Mesenchymal stem cell (in vitro differentiated cells and primary cell): ENCODE results near the gene C20orf204.

ENCODE experiments used
- DNase-seq: peaks from one replicate; pipeline ENCODE4 v3.0.0-alpha.2; 2013
- H2AFZ ChIP-seq: one replicate; pipeline ENCODE4 v1.6.1; 2013; ENCODE audit warnings: low read depth, mild to moderate bottlenecking, control low read depth, inconsistent platforms, low read length, moderate library complexity
- H2AK5ac ChIP-seq: 2 replicates; pipeline ENCODE4 v1.6.1; 2013; ENCODE audit warnings: low read length, moderate library complexity, mild to moderate bottlenecking, inconsistent platforms; ENCODE audit not compliant: severe bottlenecking
- H2BK120ac ChIP-seq: one replicate; pipeline ENCODE4 v1.6.1; 2013; ENCODE audit warnings: low read depth, mild to moderate bottlenecking, inconsistent platforms, low read length, moderate library complexity
- H2BK12ac ChIP-seq, 2 experiments: one replicate each; pipeline ENCODE4 v1.6.1; 2013; ENCODE audit warnings: inconsistent platforms in 2 of 2, low read length in 2 of 2, mild to moderate bottlenecking in 2 of 2, moderate library complexity in 2 of 2, control low read depth in 1 of 2
- H2BK15ac ChIP-seq: one replicate; pipeline ENCODE4 v1.6.1; 2013; ENCODE audit warnings: mild to moderate bottlenecking, low read depth, inconsistent platforms; ENCODE audit not compliant: poor library complexity, severe bottlenecking
- H2BK5ac ChIP-seq: 2 replicates; pipeline ENCODE4 v1.6.1; 2013; ENCODE audit warnings: low read depth, mild to moderate bottlenecking, low read length, control low read depth, inconsistent platforms; ENCODE audit not compliant: poor library complexity, severe bottlenecking
- H3K14ac ChIP-seq, 2 experiments: one replicate each; pipeline ENCODE4 v1.6.1; 2013; ENCODE audit warnings: inconsistent platforms in 2 of 2, low read length in 2 of 2, control low read depth in 1 of 2, mild to moderate bottlenecking in 1 of 2, moderate library complexity in 1 of 2
- H3K18ac ChIP-seq, 2 experiments: one replicate each; pipeline ENCODE4 v1.6.1; 2013; ENCODE audit warnings: inconsistent platforms in 2 of 2, low read length in 2 of 2, control low read depth in 1 of 2, low read depth in 1 of 2, mild to moderate bottlenecking in 1 of 2
- H3K23ac ChIP-seq, 2 experiments: one replicate each; pipeline ENCODE4 v1.6.1; 2013; ENCODE audit warnings: inconsistent platforms in 2 of 2, low read length in 2 of 2, mild to moderate bottlenecking in 2 of 2, moderate library complexity in 2 of 2, control low read depth in 1 of 2
- H3K27ac ChIP-seq: 2 replicates; pipeline ENCODE4 v1.5.1; 2013; ENCODE audit warnings: mild to moderate bottlenecking, moderate library complexity, low read length, control low read depth, inconsistent platforms; ENCODE audit not compliant: poor library complexity, severe bottlenecking
- H3K27me3 ChIP-seq, 2 experiments: 2 replicates each; pipeline versions ENCODE4 v1.6.1 to v1.7.0; 2013; ENCODE audit warnings: low read length in 2 of 2, mild to moderate bottlenecking in 2 of 2, moderate library complexity in 2 of 2, control low read depth in 1 of 2, inconsistent platforms in 1 of 2; ENCODE audit not compliant: control insufficient read depth in 1 of 2, insufficient read depth in 1 of 2
- H3K36me3 ChIP-seq, 2 experiments: 2 replicates each; pipeline versions ENCODE4 v1.6.1 to v1.7.0; 2013; ENCODE audit warnings: low read length in 2 of 2, control low read depth in 1 of 2, inconsistent platforms in 1 of 2, low read depth in 1 of 2, mild to moderate bottlenecking in 1 of 2; ENCODE audit not compliant: insufficient read depth in 2 of 2, control insufficient read depth in 1 of 2
- H3K4ac ChIP-seq, 2 experiments: one replicate each; pipeline ENCODE4 v1.6.1; 2013; ENCODE audit warnings: inconsistent platforms in 2 of 2, low read length in 2 of 2, mild to moderate bottlenecking in 2 of 2, moderate library complexity in 2 of 2, control low read depth in 1 of 2, low read depth in 1 of 2
- H3K4me1 ChIP-seq: 2 replicates; pipeline ENCODE4 v1.6.1; 2013; ENCODE audit warnings: low read depth, low read length, control low read depth; ENCODE audit not compliant: control insufficient read depth, insufficient read depth
- H3K4me2 ChIP-seq: 2 replicates; pipeline ENCODE4 v1.6.1; 2013; ENCODE audit warnings: low read length, mild to moderate bottlenecking, inconsistent platforms; ENCODE audit not compliant: poor library complexity, severe bottlenecking
- H3K4me3 ChIP-seq, 2 experiments: 2 replicates each; pipeline versions ENCODE4 v1.5.1 to v1.7.0; 2013; ENCODE audit warnings: low read length in 2 of 2, mild to moderate bottlenecking in 2 of 2, control low read depth in 1 of 2, low read depth in 1 of 2; ENCODE audit not compliant: insufficient read depth in 1 of 2
- H3K79me1 ChIP-seq: replicated peaks from 2 replicates; pipeline ENCODE4 v1.6.1; 2013; ENCODE audit warnings: mild to moderate bottlenecking, control low read depth, low read length, inconsistent platforms; ENCODE audit not compliant: poor library complexity, severe bottlenecking
- H3K9ac ChIP-seq: 2 replicates; pipeline ENCODE4 v1.7.0; 2013; ENCODE audit warnings: mild to moderate bottlenecking, low read length, moderate library complexity
- H3K9me3 ChIP-seq: 2 replicates; pipeline ENCODE4 v1.7.0; 2013; ENCODE audit warnings: mild to moderate bottlenecking, low read length; ENCODE audit not compliant: control insufficient read depth
- H4K8ac ChIP-seq: one replicate; pipeline ENCODE4 v1.6.1; 2013; ENCODE audit warnings: inconsistent platforms, mild to moderate bottlenecking, low read length, moderate library complexity
- H4K91ac ChIP-seq: one replicate; pipeline ENCODE4 v1.6.1; 2013; ENCODE audit warnings: mild to moderate bottlenecking, low read length, inconsistent platforms
- WGBS: methylation state at CpG from one replicate; pipeline ENCODE4 v1.1.7; 2013; ENCODE audit warnings: mixed read lengths; 5-methylcytosine and 5-hydroxymethylcytosine counted together

The C20orf204 gene

DNA sequence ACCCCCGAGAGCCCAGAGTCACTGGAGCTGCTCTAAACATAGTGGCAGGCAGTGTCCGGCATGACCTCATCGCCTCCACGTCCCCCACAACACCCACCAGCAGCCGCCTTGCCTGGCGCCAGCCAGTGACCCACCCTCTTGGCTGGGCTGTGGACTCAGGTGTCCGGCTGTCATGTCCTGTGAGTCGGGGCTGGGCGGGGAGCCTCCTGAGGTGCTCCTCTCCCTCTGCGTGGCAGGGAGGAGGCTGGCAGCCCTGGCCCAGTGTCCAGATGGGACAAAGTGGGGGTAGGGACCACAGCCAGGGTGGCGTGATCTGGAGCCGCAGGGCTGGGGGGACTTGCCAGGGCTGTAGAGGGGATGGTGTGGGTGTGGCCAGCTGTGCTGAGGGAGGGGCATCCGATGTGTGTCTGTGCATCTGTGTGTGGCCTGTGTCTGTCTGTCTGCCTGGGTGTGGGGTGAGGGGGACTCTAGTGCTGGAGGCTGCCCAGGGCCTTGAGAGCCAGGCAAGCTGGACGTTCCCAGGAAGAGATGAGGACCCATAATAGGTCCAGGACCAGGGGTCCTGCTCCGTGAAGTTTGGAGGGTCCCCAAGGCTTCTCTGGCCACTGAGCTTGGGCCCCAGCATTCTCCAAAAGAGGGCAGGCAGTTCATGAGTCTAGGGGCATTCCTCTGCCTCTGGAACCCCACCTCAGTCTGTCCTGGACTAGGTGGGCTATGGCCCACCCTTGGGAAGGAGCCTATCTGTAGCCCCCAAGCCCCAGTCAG is 15.8 kb downstream of the C20orf204 start:
- H2BK15ac ChIP-seq: peak overlapping the region; percentile 33
- H3K9me3 ChIP-seq: no peaks in the 10 kb centered on the region
- peaks cover 46% of the 10 kb centered on the region for H3K4me1 ChIP-seq
- WGBS: 87% methylated on average over 15 of the region's 15 CpGs
- no peak overlapping the region for H3K4ac ChIP-seq
- no peak overlapping the region for H2BK120ac ChIP-seq
- no peak overlapping the region for H2BK5ac ChIP-seq
- H3K4me3 ChIP-seq: no peak overlapping the region
- peaks cover 43 to 78% of the 10 kb centered on the region in 2 experiments for H3K27me3 ChIP-seq
- no peak overlapping the region for H3K27ac ChIP-seq
- H4K8ac ChIP-seq: peak overlapping the region; percentile 40
- no peaks in the 10 kb centered on the region for H3K36me3 ChIP-seq
- no peak overlapping the region for H3K23ac ChIP-seq
- no peak overlapping the region for H2AFZ ChIP-seq
- H2AK5ac ChIP-seq: no peak overlapping the region
- H2BK12ac ChIP-seq: peak overlapping the region in 1 of 2 experiments; percentile 60
- H3K14ac ChIP-seq: no peak overlapping the region
- peak overlapping the region; percentile 61 for H4K91ac ChIP-seq
- no peaks in the 10 kb centered on the region for H3K79me1 ChIP-seq
- no peak overlapping the region for H3K18ac ChIP-seq
- DNase-seq: no peak
- H3K4me2 ChIP-seq: no peak overlapping the region
- no peak overlapping the region for H3K9ac ChIP-seq

DNA sequence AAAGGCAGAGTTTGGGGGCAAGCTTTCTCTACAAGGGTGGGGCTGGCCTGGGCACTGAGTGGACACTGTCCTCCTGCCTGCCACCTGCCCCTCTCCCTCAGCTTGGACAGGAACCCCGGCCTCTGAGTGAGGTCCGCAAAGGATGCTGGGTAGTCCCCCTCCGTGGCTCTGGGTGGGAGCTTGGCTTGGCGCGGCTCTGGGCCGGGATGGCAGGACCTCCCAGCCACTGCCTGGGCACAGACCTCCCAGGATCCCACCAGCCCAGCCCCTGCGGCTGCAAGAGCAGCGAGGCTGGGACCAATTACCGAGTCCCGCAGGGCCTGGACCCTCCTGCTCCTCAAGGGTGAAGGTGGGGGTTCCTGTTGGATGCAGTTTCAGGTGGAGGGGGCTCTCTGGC is 16.3 kb downstream of the C20orf204 start:
- H3K23ac ChIP-seq: no peak overlapping the region
- WGBS: 85% methylated on average over 7 of the region's 10 CpGs
- no peaks in the 10 kb centered on the region for H3K9me3 ChIP-seq
- H3K4ac ChIP-seq: no peak overlapping the region
- no peak overlapping the region for H3K14ac ChIP-seq
- no peak overlapping the region for H3K27ac ChIP-seq
- no peak overlapping the region for H3K4me3 ChIP-seq
- H3K9ac ChIP-seq: no peak overlapping the region
- no peak overlapping the region for H4K8ac ChIP-seq
- peaks cover 52% of the 10 kb centered on the region for H3K4me1 ChIP-seq
- no peak overlapping the region for H2BK120ac ChIP-seq
- no peaks in the 10 kb centered on the region for H3K79me1 ChIP-seq
- H3K36me3 ChIP-seq: no peaks in the 10 kb centered on the region
- no peak overlapping the region for H3K18ac ChIP-seq
- no peak for DNase-seq
- H2BK12ac ChIP-seq: peak overlapping the region in 1 of 2 experiments; percentile 43
- H3K4me2 ChIP-seq: no peak overlapping the region
- peak overlapping the region; percentile 82 for H2BK15ac ChIP-seq
- no peak overlapping the region for H2AK5ac ChIP-seq
- no peak overlapping the region for H2BK5ac ChIP-seq
- peaks cover 37 to 78% of the 10 kb centered on the region in 2 experiments for H3K27me3 ChIP-seq
- H2AFZ ChIP-seq: no peak overlapping the region
- H4K91ac ChIP-seq: peak overlapping the region; percentile 28

DNA sequence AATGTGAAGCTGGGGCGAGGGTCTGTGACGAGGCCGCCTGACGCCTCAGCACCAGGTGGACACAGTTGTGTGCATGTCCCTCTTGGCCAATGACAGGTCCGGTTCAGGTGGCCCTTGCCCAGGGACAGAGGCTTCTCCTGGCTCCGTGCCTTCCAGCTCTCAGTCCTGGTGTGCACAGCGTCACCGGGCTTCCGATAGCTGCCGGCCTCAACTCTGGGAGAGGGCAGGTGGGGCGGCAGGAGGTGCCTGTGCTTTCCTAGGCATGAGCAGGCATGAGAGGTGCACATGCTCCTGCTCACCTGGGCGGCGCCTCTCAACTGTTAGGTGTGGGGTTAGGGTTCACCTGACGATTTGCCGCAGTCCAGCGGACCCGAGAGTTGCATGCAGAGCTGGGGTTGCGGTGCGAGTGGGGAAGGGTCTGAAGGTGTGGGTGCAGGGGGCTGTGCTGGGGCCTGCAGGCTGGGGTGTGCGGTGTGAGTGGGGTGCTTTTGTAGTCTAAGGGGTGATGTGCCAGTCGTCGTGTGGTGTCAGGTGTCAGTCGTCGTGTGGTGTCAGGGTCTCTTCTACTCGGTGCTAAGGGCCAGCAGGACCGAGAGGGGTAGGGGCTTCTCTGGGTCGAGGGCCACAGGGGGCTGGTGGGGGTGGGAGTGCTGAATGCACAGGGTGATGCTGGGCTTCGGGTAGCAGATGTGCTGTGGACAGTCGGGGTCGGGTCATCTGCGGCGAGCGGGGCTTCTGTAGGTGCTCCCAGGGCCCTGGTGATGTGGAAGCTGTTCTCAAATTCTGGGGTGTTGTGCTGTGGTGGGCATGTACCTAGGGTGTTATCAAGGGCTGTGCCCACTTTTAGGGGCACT is 17.2 kb downstream of the C20orf204 start:
- Histone ChIP-seq H3K9ac (no peak overlapping the region), H2BK12ac (peak overlapping the region; percentile 38 to 92), H3K9me3 (no peaks in the 10 kb centered on the region), H3K27ac (no peak overlapping the region), H3K4ac (peak overlapping the region; percentile 47 to 57), H2BK5ac (no peak overlapping the region), H3K23ac (no peak overlapping the region), H2AFZ (peak overlapping the region; percentile 57), H2BK15ac (peak overlapping the region; percentile 13), H3K36me3 (no peaks in the 10 kb centered on the region), H3K14ac (peak overlapping the region in 1 of 2 experiments; percentile 21), H2BK120ac (peak overlapping the region; percentile 64), H3K79me1 (no peaks in the 10 kb centered on the region), H4K91ac (peak overlapping the region; percentile 93), H2AK5ac (no peak overlapping the region), H4K8ac (peak overlapping the region; percentile 93), H3K4me1 (peaks cover 56% of the 10 kb centered on the region), H3K4me2 (no peak overlapping the region), H3K18ac (peak overlapping the region; percentile 72 to 78), H3K4me3 (no peak overlapping the region), H3K27me3 (peaks cover 30 to 80% of the 10 kb centered on the region in 2 experiments)
- no peak for DNase-seq
- 89% methylated on average over 33 of the region's 33 CpGs for WGBS
